Right lobe of liver (tissue), 4 donors: Measurements from ENCODE around the gene BEAN1.

Experiments used
- POLR2A ChIP-seq: fragments of 450-650 bp; IDR thresholded peaks from one replicate; pipeline ENCODE4 v1.6.1; 2017; ENCODE audit warnings: antibody characterized with exemption, mild to moderate bottlenecking
- TF ChIP-seq, protein P1 (sequence below), 4 donors: fragments of 200-600 bp in 3 of 4; fragments of 450-650 bp in 1 of 4; IDR thresholded peaks; one replicate each; pipeline versions ENCODE4 v1.5.1 to v1.8.0; 2016 to 2022; ENCODE audit warnings: antibody characterized with exemption in 4 of 4, mild to moderate bottlenecking in 2 of 4
- donor health status: DM: no; HTN: no; CAD: no.
- donor health status: DM: no; HTN: no; CAD: no.
- donor health status: DM: no; HTN: yes; CAD: no.

DNA sequence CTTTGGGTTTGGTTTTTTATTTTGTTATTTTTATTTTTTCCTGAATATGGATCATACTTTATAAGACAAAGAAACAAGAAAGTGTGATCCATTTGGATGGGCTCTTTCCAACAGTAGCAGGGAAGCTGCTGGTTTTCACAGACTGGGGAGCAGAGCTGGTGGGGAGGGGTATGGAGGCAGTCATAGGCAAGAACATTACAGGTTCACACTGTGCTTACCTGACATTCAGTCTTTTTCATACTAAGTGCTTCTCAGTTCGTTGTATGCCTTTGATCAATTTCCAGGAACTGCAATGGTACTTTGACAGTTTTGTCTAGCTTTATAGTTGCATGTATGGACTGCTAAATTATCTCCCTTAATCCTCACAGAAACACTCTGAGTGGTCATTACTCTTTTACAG lies 27.7 kb downstream of the BEAN1 start:
- TF ChIP-seq POLR2A: no peak
- TF ChIP-seq, protein P1, sequence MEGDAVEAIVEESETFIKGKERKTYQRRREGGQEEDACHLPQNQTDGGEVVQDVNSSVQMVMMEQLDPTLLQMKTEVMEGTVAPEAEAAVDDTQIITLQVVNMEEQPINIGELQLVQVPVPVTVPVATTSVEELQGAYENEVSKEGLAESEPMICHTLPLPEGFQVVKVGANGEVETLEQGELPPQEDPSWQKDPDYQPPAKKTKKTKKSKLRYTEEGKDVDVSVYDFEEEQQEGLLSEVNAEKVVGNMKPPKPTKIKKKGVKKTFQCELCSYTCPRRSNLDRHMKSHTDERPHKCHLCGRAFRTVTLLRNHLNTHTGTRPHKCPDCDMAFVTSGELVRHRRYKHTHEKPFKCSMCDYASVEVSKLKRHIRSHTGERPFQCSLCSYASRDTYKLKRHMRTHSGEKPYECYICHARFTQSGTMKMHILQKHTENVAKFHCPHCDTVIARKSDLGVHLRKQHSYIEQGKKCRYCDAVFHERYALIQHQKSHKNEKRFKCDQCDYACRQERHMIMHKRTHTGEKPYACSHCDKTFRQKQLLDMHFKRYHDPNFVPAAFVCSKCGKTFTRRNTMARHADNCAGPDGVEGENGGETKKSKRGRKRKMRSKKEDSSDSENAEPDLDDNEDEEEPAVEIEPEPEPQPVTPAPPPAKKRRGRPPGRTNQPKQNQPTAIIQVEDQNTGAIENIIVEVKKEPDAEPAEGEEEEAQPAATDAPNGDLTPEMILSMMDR (IDR thresholded peaks at IDR 0.05): no peak
